Measurements from ENCODE around the gene FJX1.

FJX1 gene, protein sequence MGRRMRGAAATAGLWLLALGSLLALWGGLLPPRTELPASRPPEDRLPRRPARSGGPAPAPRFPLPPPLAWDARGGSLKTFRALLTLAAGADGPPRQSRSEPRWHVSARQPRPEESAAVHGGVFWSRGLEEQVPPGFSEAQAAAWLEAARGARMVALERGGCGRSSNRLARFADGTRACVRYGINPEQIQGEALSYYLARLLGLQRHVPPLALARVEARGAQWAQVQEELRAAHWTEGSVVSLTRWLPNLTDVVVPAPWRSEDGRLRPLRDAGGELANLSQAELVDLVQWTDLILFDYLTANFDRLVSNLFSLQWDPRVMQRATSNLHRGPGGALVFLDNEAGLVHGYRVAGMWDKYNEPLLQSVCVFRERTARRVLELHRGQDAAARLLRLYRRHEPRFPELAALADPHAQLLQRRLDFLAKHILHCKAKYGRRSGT

GRCh38 chr11:35617687-35618496 is at the start of gene FJX1:
Gene FJX1, plus strand, starts transcription at chr11:35618460. Its CDS starts 177 bp downstream, at chr11:35618637.
- DNase-seq = peak; percentile 80

DNA sequence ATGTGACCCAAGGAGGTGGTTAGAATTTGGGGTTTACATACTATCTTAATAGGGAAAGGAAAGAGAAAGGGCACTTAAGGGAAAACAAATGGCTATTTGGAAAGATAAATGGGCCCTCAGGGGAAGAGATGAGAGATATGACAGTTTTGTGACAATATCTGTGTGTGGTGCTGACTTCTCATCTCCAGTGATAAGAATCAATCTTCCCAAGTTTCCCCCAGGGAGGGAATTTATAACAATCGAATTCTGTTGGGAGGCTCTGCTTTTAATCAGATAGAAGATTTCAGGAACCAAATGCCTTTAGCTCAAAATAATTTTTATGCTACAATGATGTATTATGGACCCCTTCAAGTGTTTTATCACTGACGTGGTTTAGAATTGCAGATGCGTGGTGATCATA is 46.6 kb upstream of the FJX1 start:
- DNase-seq = no peak

DNA sequence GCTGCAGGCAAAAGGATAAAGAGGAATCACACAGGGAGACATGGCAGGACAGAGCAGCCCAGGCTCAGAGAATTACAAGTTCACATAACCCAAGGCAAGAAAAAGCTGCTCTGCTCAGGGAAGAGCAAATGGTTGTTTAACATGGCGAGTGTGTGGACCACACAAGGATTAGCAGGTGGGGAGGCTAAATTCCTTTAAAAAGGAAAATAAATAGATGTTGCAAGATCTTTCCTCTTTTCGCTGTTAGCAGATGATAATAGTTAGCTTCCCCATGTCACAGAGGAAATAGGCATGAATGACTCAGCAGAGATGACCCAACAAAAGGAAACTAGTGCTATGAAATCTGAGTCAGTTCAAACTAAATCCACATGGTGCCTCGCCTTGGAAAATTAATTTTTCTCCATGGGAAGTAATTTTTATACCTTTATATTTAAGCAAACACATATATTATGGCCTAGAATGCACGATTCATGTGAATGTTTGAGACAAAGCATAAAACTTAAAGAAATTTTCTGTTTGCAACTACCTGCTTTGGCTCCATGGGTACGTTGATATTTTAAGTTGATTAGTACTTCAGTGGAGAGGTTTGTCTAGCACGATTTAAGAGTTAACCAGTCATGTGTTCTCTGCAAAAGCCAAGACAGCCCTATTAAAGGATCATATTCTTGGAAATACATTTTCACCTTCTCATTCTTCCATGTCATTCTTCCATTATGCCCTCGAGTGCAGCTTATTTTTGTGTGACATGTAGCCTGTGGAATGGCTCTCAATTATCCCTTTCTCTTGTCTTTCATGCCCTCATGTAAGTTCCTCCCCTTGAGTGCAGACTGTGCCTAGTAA is 38.5 kb upstream of the FJX1 start:
- DNase-seq = no peak

GRCh38 chr11:35580397-35580781 is 37.9 kb upstream of the FJX1 start:
- no peak for DNase-seq

DNA sequence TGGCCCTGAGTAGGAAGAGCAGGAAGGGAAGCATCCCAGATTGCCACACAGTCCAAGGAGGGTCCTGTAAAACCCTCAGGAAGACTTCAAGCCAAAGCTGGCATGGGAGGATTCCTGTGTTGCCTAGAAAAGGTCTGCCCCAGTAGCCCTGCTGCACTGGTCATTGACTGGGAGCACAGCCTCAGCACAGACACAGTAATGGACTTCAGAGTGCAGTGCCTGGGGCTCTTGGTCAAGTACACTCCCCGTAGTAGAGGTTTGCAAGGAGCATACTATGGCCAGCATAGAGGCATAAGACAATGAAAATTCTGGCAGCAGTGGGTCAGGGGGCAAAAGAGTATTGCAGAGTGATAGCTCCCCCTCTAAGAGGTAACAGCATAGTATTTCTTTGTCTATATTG is 36.2 kb upstream of the FJX1 start:
- DNase-seq = no peak

GRCh38 chr11:35583126-35583525 is 35.1 kb upstream of the FJX1 start:
- DNase-seq = no peak

GRCh38 chr11:35583843-35584242 is 34.4 kb upstream of the FJX1 start:
- no peak for DNase-seq

DNA sequence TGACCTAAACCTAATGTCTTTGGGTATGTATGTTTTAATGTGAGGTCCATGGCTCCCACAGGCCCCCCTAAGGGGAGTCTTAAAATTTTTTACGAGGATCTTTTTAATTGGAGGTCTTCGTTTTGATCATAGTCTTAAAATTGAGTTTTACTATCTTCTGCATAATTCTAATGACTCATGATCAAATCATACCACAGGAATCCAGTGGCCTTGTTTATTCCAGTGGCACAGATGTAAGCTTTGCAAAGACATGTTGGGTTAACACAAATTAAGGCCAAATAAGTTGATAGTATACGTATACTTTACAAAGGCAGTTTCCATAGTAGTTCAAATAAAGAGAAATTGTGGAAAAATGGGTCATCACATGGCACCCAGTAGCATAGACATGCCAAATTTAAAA is 33.9 kb upstream of the FJX1 start:
- no peak for DNase-seq

GRCh38 chr11:35585416-35585815 is 32.8 kb upstream of the FJX1 start:
- DNase-seq = no peak

DNA sequence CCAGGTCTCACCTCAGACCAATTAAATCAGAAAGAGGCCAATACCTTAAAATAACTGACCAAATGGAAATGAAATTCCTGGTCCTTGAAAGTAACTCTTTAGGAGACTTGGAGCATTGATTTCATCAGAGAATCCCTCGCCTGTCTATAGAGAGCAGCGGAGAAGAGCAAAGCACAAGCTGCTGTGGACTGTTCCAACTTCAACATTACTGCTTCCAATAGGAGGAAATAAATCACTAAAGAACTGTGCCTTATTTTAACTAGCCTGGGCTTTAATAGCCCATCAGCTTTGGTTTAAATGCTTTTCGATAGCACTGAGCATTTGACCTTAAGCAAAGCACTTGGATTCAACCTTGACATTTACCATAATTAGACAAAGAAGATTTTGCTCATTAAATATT is 32.0 kb upstream of the FJX1 start:
- DNase-seq = no peak

GRCh38 chr11:35587972-35588371 is 30.3 kb upstream of the FJX1 start:
- DNase-seq = no peak

DNA sequence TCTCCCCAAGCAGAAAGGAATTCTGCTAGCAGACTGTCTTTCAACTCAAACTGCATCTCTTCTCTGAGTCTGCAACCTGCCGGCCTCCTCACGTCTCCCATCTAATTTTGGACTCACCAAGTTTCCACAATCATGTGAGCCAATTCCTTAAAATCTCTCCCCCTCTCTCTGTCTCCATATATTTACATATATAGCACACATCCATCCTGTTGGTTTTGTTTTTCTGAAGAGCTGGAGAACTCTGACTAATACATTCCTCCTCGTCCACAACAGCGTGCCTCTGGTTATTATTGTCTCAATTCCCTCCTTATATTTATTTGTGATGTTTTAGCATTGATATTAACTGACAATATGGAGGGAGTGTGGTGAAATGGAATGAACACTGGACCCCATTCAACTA is 29.6 kb upstream of the FJX1 start:
- no peak for DNase-seq

GRCh38 chr11:35589281-35589680 is 29.0 kb upstream of the FJX1 start:
- DNase-seq = no peak

GRCh38 chr11:35590412-35590811 is 27.8 kb upstream of the FJX1 start:
- no peak for DNase-seq

DNA sequence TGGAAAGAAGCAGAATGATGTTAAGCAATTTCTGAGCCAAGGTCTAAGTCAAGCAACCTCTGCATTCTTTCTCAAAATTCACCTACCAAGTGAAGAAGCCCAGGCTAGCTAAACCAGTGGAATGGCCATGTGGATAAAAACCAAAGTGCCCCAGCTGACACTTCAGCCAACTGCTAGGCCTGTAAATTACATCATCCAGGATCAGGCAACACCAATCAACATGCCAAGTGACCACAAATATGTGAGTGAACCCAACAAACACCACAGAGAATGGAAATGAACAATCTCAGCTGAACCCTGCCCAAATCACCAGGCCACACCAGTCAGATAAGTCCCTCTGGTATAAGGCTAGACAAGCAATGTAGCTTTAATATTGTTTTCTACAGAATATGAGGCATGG is 25.1 kb upstream of the FJX1 start:
- no peak for DNase-seq

- DNase-seq = no peak
These were observed 23.6 kb upstream of the FJX1 start for GRCh38 chr11:35594680-35595079.

DNA sequence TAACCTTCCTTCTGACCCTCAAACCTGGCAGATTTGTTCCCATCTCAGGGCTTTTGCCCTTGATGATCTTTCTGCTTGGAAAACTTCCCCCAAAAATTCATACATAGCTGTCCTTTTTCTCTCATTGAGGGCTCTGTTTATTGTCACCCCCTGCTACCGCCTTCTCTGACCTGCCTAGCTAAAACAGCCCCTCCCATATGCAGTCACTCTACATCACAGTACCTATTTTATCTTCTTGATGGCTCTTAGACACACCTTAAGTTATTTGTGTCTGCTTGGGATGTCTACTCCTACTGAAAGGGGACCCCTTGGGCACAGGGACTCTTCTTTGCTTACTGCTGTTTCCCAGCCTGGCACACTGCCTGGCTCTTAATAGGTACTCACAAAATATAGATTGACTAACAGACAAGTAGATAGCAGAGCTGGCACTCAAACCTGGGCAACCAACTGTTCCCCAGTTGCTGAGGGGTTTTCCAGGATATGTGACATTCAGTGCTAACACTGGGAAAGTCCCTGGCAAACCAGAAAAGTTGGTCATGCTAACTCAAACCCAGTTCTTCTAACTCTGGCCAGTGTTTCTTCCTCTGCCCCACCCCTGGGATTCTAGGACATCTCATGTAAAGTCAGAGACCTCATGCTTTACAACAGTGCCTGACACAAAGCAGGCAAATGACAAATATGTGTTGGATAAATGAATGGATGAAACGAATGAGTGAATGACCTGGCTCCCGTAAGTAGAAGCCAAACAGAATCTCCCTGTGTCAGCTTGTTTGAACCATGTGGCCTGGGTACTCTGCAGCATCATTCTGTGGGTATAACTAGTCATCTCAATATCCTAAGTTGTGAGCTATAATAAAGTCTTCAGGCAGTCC is 19.8 kb upstream of the FJX1 start:
- DNase-seq = no peak

- no peak for DNase-seq
These were observed 17.9 kb upstream of the FJX1 start for GRCh38 chr11:35600331-35600838.

DNA sequence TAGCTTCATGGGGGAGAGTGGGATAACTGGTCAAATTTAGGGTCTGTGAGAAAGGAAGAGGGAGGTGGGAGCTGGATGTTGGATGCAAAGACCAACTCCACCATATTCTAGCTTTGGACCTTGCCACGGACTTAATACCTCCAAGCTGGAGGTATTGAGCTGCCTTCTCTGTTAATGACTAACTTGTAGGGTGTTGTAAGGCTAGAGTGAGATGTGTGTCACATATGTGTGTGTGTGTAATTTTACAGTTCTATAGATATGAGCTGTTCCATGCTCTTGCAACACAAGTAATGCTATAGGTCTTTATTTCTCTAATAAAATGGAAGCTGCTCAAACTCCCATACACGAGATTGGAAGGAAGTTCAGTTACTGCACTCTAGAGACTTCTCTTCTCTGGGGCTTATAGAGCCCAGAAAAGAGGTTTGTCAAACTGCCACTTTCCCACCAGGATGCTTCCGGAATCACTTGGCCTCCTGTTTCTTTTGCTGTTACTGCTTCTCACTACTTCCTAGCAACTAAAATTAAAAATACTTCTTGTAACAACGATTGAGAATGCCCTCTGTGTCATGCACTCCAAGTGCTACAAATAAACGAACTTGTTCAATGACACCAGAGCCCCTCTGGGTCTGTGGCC is 16.0 kb upstream of the FJX1 start:
- DNase-seq = no peak

DNA sequence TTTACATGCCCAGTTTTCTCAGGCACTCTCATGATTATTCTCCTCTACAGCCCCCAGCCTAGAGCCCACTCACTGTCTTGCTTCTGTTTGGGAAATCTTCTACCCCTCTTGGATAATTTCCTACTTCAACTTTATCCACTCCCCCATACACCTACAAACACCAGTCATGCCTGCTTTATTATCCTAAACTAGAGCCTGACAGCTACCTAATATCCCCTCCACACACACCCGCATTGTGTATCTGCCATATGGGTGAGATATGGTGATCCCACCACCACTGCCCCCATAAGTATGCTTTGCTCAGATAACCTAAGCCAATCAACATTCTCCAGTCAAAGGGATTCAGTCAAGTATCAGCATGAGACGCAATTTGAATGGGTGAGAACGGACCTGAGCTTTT is 15.3 kb upstream of the FJX1 start:
- DNase-seq = no peak

DNA sequence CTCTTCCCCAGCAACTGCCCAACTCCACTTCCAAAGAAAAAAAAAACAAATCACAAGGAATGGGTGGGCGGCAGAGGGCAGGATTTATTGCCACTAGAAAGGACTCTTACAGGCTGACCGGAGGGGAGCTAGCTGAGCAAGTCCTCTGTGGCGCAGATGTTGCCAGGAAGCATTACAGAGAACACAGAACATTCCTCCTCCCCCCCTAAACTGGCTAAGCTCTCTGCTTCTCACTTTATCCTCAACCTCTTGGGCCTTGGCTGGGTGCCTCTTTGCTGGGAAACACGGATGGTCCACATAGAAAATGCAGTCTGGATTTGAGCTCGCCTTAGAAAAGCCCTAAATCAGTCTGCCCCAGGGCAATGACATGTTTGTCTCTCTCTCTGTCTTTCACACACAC is 12.6 kb upstream of the FJX1 start:
- no peak for DNase-seq

DNA sequence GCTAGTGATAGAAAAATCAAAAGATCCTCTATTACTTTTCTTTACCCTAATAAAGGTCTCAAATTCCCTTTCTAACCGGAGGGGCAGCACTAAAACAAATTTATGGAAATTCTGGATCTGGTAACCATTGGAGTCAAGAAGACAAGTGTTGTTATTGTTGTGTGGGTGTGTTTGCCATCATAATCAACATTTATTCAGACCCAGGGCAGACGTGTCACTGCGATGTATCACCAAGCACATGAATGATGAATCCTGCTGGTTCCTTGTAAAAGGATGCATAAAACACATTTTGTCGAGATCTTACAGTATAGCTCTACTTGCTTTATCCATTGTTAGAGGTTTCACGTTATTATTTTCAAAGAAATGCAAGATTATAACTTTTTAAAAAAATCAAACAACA is 12.1 kb upstream of the FJX1 start:
- no peak for DNase-seq
